IMR-90 (cell line): ENCODE data around the gene ZNF618. TPM values are rescaled to one million over a fixed set of nuclear protein-coding genes. Genes with fewer than 3 reads are reported as not detected.

Experiments used
- ATAC-seq: fragments of 200-7000 bp; cut with Tn5 transposase; 2 replicates; pipeline ENCODE4 v1.9.1; 2020; ENCODE audit warnings: low read depth, mild to moderate bottlenecking, moderate library complexity
- BruUV-seq: library from RNA; stranded (reverse); fragments of 400-500 nt; replicated peaks from 2 replicates; lab custom pipeline; 2021; lab: Mats Ljungman, UMichigan
- CTCF ChIA-PET: fragments of 300-600 bp; formaldehyde crosslinking; extraction: SDS; loops from one replicate; lab custom pipeline; 2021; ENCODE audit warnings: antibody characterized with exemption; lab: Yijun Ruan, JAX
- POLR2A ChIA-PET: fragments of 300-600 bp; sonication (Branson Sonifier 250); formaldehyde crosslinking; loops from one replicate; lab custom pipeline; 2022; ENCODE audit warnings: antibody characterized with exemption; ENCODE audit not compliant: unreplicated experiment; lab: Charles Lee
- DNase-seq: peaks from one replicate; pipeline ENCODE4 v3.0.0; 2013
- H2AFZ ChIP-seq: replicated peaks from 2 replicates; pipeline ENCODE3; 2013; ENCODE audit warnings: low read length, mild to moderate bottlenecking; ENCODE audit not compliant: poor library complexity
- H2AK5ac ChIP-seq: 2 replicates; pipeline ENCODE4 v1.6.1; 2013; ENCODE audit warnings: low read depth, low read length, inconsistent platforms
- H2AK9ac ChIP-seq: replicated peaks from 2 replicates; pipeline ENCODE3; 2013; ENCODE audit warnings: mild to moderate bottlenecking, low read depth, low read length, moderate library complexity; ENCODE audit not compliant: poor library complexity
- H2BK120ac ChIP-seq: 2 replicates; pipeline ENCODE4 v1.6.1; 2013; ENCODE audit warnings: low read depth, low read length, inconsistent platforms
- H2BK15ac ChIP-seq: 3 replicates; pipeline ENCODE4 v1.6.1; 2013; ENCODE audit warnings: low read depth, low read length, inconsistent platforms
- H2BK20ac ChIP-seq: 2 replicates; pipeline ENCODE4 v1.6.1; 2013; ENCODE audit warnings: low read depth, mild to moderate bottlenecking, inconsistent platforms, low read length, moderate library complexity
- H2BK5ac ChIP-seq: 2 replicates; pipeline ENCODE4 v1.6.1; 2013; ENCODE audit warnings: mild to moderate bottlenecking, low read depth, low read length, inconsistent platforms; ENCODE audit not compliant: poor library complexity, severe bottlenecking
- H3K14ac ChIP-seq: replicated peaks from 2 replicates; pipeline ENCODE4 v1.6.1; 2013; ENCODE audit warnings: low read depth, low read length, inconsistent platforms
- H3K18ac ChIP-seq: 2 replicates; pipeline ENCODE4 v1.6.1; 2013; ENCODE audit warnings: low read depth, low read length, control low read depth
- H3K23ac ChIP-seq: 2 replicates; pipeline ENCODE4 v1.6.1; 2013; ENCODE audit warnings: low read depth, low read length, inconsistent platforms
- H3K27ac ChIP-seq: 2 replicates; pipeline ENCODE4 v1.5.1; 2013; ENCODE audit warnings: mild to moderate bottlenecking, control low read depth, low read length; ENCODE audit not compliant: insufficient read depth
- H3K27me3 ChIP-seq: 2 replicates; pipeline ENCODE4 v1.6.1; 2013; ENCODE audit warnings: low read length; ENCODE audit not compliant: control insufficient read depth, insufficient read depth
- H3K36me3 ChIP-seq: 2 replicates; pipeline ENCODE4 v1.6.1; 2013; ENCODE audit warnings: low read length, mixed read lengths; ENCODE audit not compliant: control insufficient read depth, insufficient read depth
- H3K4ac ChIP-seq: 2 replicates; pipeline ENCODE4 v1.6.1; 2013; ENCODE audit warnings: low read depth, low read length, inconsistent platforms
- H3K4me1 ChIP-seq: 2 replicates; pipeline ENCODE4 v1.6.1; 2013; ENCODE audit warnings: low read length, mixed read lengths; ENCODE audit not compliant: control insufficient read depth, insufficient read depth
- H3K4me2 ChIP-seq: 2 replicates; pipeline ENCODE4 v1.6.1; 2013; ENCODE audit warnings: low read depth, mild to moderate bottlenecking, control low read depth, low read length, moderate library complexity
- H3K4me3 ChIP-seq: 2 replicates; pipeline ENCODE4 v1.5.1; 2013; ENCODE audit warnings: low read depth, mild to moderate bottlenecking, control low read depth, low read length, moderate library complexity; ENCODE audit not compliant: insufficient read depth
- H3K56ac ChIP-seq: 2 replicates; pipeline ENCODE4 v1.6.1; 2013; ENCODE audit warnings: low read length, inconsistent platforms; ENCODE audit not compliant: insufficient read depth; ENCODE audit errors: extremely low read depth
- H3K79me1 ChIP-seq, 2 experiments: 2 replicates each; pipeline ENCODE4 v1.6.1; 2013; ENCODE audit warnings: low read length in 2 of 2, inconsistent platforms in 1 of 2, low read depth in 1 of 2
- H3K9ac ChIP-seq: 2 replicates; pipeline ENCODE4 v1.6.1; 2013; ENCODE audit warnings: low read depth, low read length, control low read depth
- H3K9me1 ChIP-seq: 2 replicates; pipeline ENCODE4 v1.6.1; 2013; ENCODE audit warnings: low read length, inconsistent platforms; ENCODE audit not compliant: insufficient read depth
- H3K9me3 ChIP-seq: 2 replicates; pipeline ENCODE4 v1.6.1; 2013; ENCODE audit warnings: low read length; ENCODE audit not compliant: control insufficient read depth, insufficient read depth
- H4K20me1 ChIP-seq: 2 replicates; pipeline ENCODE4 v1.6.1; 2013; ENCODE audit warnings: low read length, inconsistent platforms; ENCODE audit not compliant: insufficient read depth
- H4K5ac ChIP-seq: 2 replicates; pipeline ENCODE4 v1.6.1; 2013; ENCODE audit warnings: mild to moderate bottlenecking, low read depth, low read length, control low read depth
- H4K8ac ChIP-seq, 2 experiments: 2 replicates each; pipeline ENCODE4 v1.6.1; 2013; ENCODE audit warnings: low read depth in 2 of 2, low read length in 2 of 2, control low read depth in 1 of 2, inconsistent platforms in 1 of 2
- H4K91ac ChIP-seq: 2 replicates; pipeline ENCODE4 v1.6.1; 2013; ENCODE audit warnings: low read depth, low read length, inconsistent platforms; ENCODE audit not compliant: insufficient read depth
- CTCF ChIP-seq: conservative IDR thresholded peaks from 2 replicates; pipeline ENCODE4 v1.5.1; 2012; ENCODE audit warnings: mild to moderate bottlenecking, low read depth, low read length, improper control_type of control experiment
- POLR2A ChIP-seq: IDR thresholded peaks from 2 replicates; pipeline ENCODE4 v1.6.1; 2012; ENCODE audit warnings: mild to moderate bottlenecking, low read depth, low read length
- SMC3 ChIP-seq: fragments of 150-350 bp; IDR thresholded peaks from 2 replicates; pipeline ENCODE4 v1.6.1; 2016; ENCODE audit warnings: low read depth, mild to moderate bottlenecking, antibody characterized with exemption, low read length, moderate library complexity
- WGBS, 2 experiments: methylation state at CpG; one replicate each; pipeline versions ENCODE4 v1.1.5 to v1.1.7; 2013; ENCODE audit warnings: missing lambda C conversion rate in 2 of 2; ENCODE audit not compliant: insufficient read length in 1 of 2; ENCODE audit errors: extremely low coverage in 2 of 2; 5-methylcytosine and 5-hydroxymethylcytosine counted together
- dilution Hi-C: fragments of 300-500 bp; cut with HindIII; formaldehyde crosslinking; loops from one replicate; pipeline ENCODE4 v1.14.3; 2018; ENCODE audit warnings: low sequenced_read_pairs; ENCODE audit not compliant: unreplicated experiment
- in situ Hi-C: fragments of 300-500 bp; cut with MboI; formaldehyde crosslinking; loops from 3 replicates; pipeline ENCODE4 v1.14.3; 2019; ENCODE audit warnings: low sequenced_read_pairs, inconsistent platforms, mixed read lengths
- intact Hi-C: fragments of 100-400 bp; cut with micrococcal nuclease; formaldehyde crosslinking; loops from 2 replicates; pipeline ENCODE4 v1.10.0; 2022
- polyA plus RNA-seq, 3 experiments: library from polyadenylated mRNA; depleted of rRNA; stranded (reverse); fragments of >200 nt; gene quantifications; 2 replicates each; pipeline ENCODE4 v1.2.3, GENCODE V29; 2012; ENCODE audit warnings: low replicate concordance in 1 of 3
- total RNA-seq: library from RNA; depleted of rRNA; stranded (reverse); fragments of >200 nt; gene quantifications from 2 replicates; pipeline ENCODE4 v1.2.3, GENCODE V29; 2012
- TF ChIP-seq, protein P1 (sequence below): fragments of 150-350 bp; IDR thresholded peaks from 2 replicates; pipeline ENCODE4 v1.6.1; 2016; ENCODE audit warnings: low read depth, mild to moderate bottlenecking, low read length, moderate library complexity, borderline replicate concordance
- TF ChIP-seq, protein P2 (sequence below): fragments of 150-350 bp; IDR thresholded peaks from 2 replicates; pipeline ENCODE4 v1.6.1; 2017; ENCODE audit warnings: mild to moderate bottlenecking, antibody characterized with exemption, low read length, low read depth

ZNF618 gene
- total and polyA plus RNA-seq, 2 of the 4 experiments (the other 2 are of a cell fraction) = 8.2 to 9.4 TPM

DNA sequence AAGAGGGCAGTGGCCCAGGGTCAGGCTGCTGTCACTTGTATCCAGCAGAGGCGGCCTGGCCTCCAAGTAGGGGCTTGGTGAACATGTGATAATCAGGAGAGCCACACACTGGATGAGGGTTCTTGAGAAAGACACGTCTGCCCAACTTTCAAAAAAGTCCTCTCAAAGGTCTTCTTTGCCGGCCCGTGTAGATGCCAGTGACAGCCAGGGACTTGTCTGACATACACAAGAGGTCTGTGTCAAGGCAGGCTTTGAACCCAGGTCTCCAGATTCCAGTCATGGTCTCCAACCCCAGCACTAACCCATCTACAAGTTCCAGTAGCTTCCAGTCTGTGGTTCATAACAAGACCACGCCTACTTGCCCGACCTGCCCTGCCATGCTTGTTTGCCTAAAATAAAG is 209.9 kb downstream of the ZNF618 start:
- Histone ChIP-seq H4K8ac (no peak overlapping the region), H3K9me3 (0 out of 2 replicates have a peak, but pooled peaks cover 2% of the 10 kb centered on the region), H2BK5ac (no peak overlapping the region), H3K27me3 (peaks cover 55% of the 10 kb centered on the region), H3K4me2 (no peak overlapping the region), H3K18ac (no peak overlapping the region), H2AK9ac (no peak overlapping the region), H3K9me1 (no peaks in the 10 kb centered on the region), H3K4me3 (no peak overlapping the region), H3K56ac (no peak overlapping the region), H3K27ac (no peak overlapping the region), H3K14ac (no peak overlapping the region), H3K9ac (no peak overlapping the region), H2BK120ac (no peak overlapping the region), H4K5ac (no peak overlapping the region), H4K20me1 (no peaks in the 10 kb centered on the region; the same call in 1 of the 2 replicates), H2BK15ac (no peak overlapping the region), H3K4me1 (no peaks in the 10 kb centered on the region), H3K23ac (no peak overlapping the region), H2AK5ac (no peak overlapping the region), H3K4ac (no peak overlapping the region), H4K91ac (no peak overlapping the region), H2BK20ac (no peak overlapping the region), H3K36me3 (no peaks in the 10 kb centered on the region), H2AFZ (no peak overlapping the region), H3K79me1 (no peaks in the 10 kb centered on the region)
- TF ChIP-seq, protein P1, sequence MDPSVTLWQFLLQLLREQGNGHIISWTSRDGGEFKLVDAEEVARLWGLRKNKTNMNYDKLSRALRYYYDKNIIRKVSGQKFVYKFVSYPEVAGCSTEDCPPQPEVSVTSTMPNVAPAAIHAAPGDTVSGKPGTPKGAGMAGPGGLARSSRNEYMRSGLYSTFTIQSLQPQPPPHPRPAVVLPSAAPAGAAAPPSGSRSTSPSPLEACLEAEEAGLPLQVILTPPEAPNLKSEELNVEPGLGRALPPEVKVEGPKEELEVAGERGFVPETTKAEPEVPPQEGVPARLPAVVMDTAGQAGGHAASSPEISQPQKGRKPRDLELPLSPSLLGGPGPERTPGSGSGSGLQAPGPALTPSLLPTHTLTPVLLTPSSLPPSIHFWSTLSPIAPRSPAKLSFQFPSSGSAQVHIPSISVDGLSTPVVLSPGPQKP = no peak
- no peak for TF ChIP-seq SMC3
- TF ChIP-seq, protein P2, sequence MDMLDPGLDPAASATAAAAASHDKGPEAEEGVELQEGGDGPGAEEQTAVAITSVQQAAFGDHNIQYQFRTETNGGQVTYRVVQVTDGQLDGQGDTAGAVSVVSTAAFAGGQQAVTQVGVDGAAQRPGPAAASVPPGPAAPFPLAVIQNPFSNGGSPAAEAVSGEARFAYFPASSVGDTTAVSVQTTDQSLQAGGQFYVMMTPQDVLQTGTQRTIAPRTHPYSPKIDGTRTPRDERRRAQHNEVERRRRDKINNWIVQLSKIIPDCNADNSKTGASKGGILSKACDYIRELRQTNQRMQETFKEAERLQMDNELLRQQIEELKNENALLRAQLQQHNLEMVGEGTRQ = no peak
- no peak for TF ChIP-seq POLR2A
- TF ChIP-seq CTCF = no peak
- ChIA-PET POLR2A (no interaction called here), CTCF (no interaction called here)
- BruUV-seq = no TSS peak
- 40% methylated on average over 1 of the region's 6 CpGs; no CpG with 5 or more reads in 1 of the 2 experiments for WGBS, 2 experiments
- DNase-seq = no peak
- ATAC-seq = no peak
- intact Hi-C loops = no loop called here
- dilution Hi-C loops = no loop called here
- in situ Hi-C loops = no loop called here
